ENCODE measurements around the gene SUN3. TPM values are rescaled to one million over a fixed set of nuclear protein-coding genes. Genes with fewer than 3 reads are reported as not detected.

The SUN3 gene, protein sequence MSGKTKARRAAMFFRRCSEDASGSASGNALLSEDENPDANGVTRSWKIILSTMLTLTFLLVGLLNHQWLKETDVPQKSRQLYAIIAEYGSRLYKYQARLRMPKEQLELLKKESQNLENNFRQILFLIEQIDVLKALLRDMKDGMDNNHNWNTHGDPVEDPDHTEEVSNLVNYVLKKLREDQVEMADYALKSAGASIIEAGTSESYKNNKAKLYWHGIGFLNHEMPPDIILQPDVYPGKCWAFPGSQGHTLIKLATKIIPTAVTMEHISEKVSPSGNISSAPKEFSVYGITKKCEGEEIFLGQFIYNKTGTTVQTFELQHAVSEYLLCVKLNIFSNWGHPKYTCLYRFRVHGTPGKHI
- polyA plus RNA-seq (2011; rRNA removed): not detected in 2 replicates
- not detected in 2 replicates for polyA plus RNA-seq (2012; cell fraction: cytosol; rRNA removed)
- not detected in 2 replicates for polyA plus RNA-seq (2012; cell fraction: nucleus; rRNA removed)
- polyA plus RNA-seq (2017; fragmentation: RNase III; extraction: RNeasy Plus Mini Kit Qiagen cat#74134 plus additional on column Dnase treatment): not detected in 3 replicates
- polyA minus RNA-seq (2011; rRNA and poly(A)+ RNA removed): not detected in 2 replicates

DNA sequence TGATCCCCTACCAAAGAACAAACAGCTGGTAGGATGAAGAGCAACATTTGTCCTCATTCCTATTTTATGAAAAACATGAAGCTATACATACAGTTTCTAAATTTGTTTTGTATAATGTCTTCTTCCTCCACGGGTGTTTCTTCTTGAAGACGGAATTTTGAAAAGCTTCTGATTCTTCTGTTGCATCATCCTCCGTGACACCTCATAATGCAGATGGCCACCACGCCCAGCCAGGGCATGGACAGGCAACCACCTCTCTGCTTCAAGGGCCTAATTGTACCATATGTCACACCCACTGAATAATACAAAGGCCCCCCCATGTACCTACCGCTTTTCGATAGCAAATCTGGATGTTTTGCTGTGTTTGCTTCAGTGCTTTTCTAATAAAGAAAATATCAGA lies at the start of gene SUN3:
TSS of gene SUN3 (minus strand) at position 170 of the 400 bp plus-strand sequence. CDS start at position 1, 169 bp downstream.
- no peak within 1 kb of the TSS for H3K4me2 ChIP-seq
- peaks cover 13% of the 10 kb centered on the region for H3K4me1 ChIP-seq
- no peak within 1 kb of the TSS for H3K4me3 ChIP-seq
- 59% methylated on average over 6 of the region's 6 CpGs for WGBS (ENCODE audit: missing lambda C conversion rate)
- FAIRE-seq (no peak), ATAC-seq (no peak), DNase-seq (ENCODE audit: low read depth in 1 of 2, low spot score in 1 of 2) (no peak)
- peaks cover 9% of the 10 kb centered on the region; the same call in 2 of the 3 replicates for H3K9me3 ChIP-seq
- POLR2A ChIA-PET: no interaction called here
- no peak within 1 kb of the TSS for H3K27ac ChIP-seq
- CTCF ChIA-PET: interaction anchor here (0.6 to 0.7 kb wide), 2 partner anchors 19 to 105 kb away, joined by 3 to 4 read pairs; no protein-coding TSS in a partner anchor
- no peak for TF ChIP-seq RAD21 (conservative IDR thresholded peaks at IDR 0.05 in 1 of 2, IDR thresholded peaks at IDR 0.05 in 1 of 2)
- TF ChIP-seq NPAS2 (CRISPR knock-in tag; IDR thresholded peaks at IDR 0.05; ENCODE audit: borderline replicate concordance): no peak
- no peak for TF ChIP-seq TFCP2L1 (CRISPR knock-in tag; IDR thresholded peaks at IDR 0.05)
- no peak for TF ChIP-seq JUNB (IDR thresholded peaks at IDR 0.05)
- no peak for TF ChIP-seq EHMT2 (IDR thresholded peaks at IDR 0.05; ENCODE audit: low read depth)
- TF ChIP-seq, protein P1, sequence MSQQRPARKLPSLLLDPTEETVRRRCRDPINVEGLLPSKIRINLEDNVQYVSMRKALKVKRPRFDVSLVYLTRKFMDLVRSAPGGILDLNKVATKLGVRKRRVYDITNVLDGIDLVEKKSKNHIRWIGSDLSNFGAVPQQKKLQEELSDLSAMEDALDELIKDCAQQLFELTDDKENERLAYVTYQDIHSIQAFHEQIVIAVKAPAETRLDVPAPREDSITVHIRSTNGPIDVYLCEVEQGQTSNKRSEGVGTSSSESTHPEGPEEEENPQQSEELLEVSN (IDR thresholded peaks at IDR 0.05; ENCODE audit: borderline replicate concordance, low read depth): no peak
- no peak for TF ChIP-seq HEYL (CRISPR knock-in tag; IDR thresholded peaks at IDR 0.05)
- no peak for TF ChIP-seq CHD2 (IDR thresholded peaks at IDR 0.05; ENCODE audit: low read length, partially characterized antibody)
- no peak for TF ChIP-seq RCOR1 (IDR thresholded peaks at IDR 0.05; ENCODE audit: low read depth, low read length)
- no peak for TF ChIP-seq FOSB (CRISPR knock-in tag; IDR thresholded peaks at IDR 0.05)
- TF ChIP-seq, protein P2, sequence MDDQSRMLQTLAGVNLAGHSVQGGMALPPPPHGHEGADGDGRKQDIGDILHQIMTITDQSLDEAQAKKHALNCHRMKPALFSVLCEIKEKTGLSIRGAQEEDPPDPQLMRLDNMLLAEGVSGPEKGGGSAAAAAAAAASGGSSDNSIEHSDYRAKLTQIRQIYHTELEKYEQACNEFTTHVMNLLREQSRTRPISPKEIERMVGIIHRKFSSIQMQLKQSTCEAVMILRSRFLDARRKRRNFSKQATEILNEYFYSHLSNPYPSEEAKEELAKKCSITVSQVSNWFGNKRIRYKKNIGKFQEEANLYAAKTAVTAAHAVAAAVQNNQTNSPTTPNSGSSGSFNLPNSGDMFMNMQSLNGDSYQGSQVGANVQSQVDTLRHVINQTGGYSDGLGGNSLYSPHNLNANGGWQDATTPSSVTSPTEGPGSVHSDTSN (IDR thresholded peaks at IDR 0.05): no peak
- TF ChIP-seq PHF8 (IDR thresholded peaks at IDR 0.05; ENCODE audit: borderline replicate concordance, low read depth): no peak
- no peak for TF ChIP-seq FOSL2 (IDR thresholded peaks at IDR 0.05)
- TF ChIP-seq FOSL2 (CRISPR knock-in tag; IDR thresholded peaks at IDR 0.05): no peak
- TF ChIP-seq FOXS1 (CRISPR knock-in tag; IDR thresholded peaks at IDR 0.05): no peak
- TF ChIP-seq MAFK (IDR thresholded peaks at IDR 0.05; ENCODE audit: partially characterized antibody): no peak
- TF ChIP-seq RFX5 (IDR thresholded peaks at IDR 0.05): no peak
- no peak for TF ChIP-seq ZNF302 (CRISPR knock-in tag; IDR thresholded peaks at IDR 0.05)
- TF ChIP-seq HDAC2 (IDR thresholded peaks at IDR 0.05): no peak
- TF ChIP-seq, protein P3, sequence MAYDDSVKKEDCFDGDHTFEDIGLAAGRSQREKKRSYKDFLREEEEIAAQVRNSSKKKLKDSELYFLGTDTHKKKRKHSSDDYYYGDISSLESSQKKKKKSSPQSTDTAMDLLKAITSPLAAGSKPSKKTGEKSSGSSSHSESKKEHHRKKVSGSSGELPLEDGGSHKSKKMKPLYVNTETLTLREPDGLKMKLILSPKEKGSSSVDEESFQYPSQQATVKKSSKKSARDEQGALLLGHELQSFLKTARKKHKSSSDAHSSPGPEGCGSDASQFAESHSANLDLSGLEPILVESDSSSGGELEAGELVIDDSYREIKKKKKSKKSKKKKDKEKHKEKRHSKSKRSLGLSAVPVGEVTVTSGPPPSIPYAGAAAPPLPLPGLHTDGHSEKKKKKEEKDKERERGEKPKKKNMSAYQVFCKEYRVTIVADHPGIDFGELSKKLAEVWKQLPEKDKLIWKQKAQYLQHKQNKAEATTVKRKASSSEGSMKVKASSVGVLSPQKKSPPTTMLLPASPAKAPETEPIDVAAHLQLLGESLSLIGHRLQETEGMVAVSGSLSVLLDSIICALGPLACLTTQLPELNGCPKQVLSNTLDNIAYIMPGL (CRISPR knock-in tag; IDR thresholded peaks at IDR 0.05; ENCODE audit: borderline replicate concordance): no peak

DNA sequence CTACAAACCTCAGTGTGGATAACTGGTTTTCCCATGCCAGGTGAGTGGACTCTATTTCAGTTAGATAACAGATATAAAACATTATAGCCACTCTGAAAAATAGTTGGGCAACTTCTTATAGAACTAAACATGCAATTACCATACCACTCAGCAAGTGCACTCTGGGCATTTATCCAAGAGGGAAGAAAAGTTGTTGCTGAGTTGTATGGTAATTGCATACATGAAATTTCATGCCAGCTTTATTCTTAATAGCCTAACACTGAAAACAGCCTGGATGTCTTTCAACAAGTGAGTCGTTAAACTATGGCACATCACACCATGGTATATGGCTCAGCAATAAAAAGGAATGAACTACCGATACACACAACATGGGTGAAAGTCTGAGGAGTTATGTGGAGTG lies 49.6 kb upstream of the SUN3 start:
- ChIA-PET POLR2A (no interaction called here), CTCF (interaction anchor here (1.4 to 1.7 kb wide), 3 partner anchors 16 to 87 kb away, joined by 4 to 5 read pairs (median 5); no protein-coding TSS in a partner anchor)
- peaks cover 9% of the 10 kb centered on the region for H3K4me1 ChIP-seq
- ATAC-seq: no peak
- TF ChIP-seq NPAS2 (CRISPR knock-in tag; IDR thresholded peaks at IDR 0.05; ENCODE audit: borderline replicate concordance) (no peak), SMC3 (IDR thresholded peaks at IDR 0.05) (no peak), EHMT2 (IDR thresholded peaks at IDR 0.05; ENCODE audit: low read depth) (no peak), HOXB5 (CRISPR knock-in tag; IDR thresholded peaks at IDR 0.05) (no peak)
- TF ChIP-seq, protein P4, sequence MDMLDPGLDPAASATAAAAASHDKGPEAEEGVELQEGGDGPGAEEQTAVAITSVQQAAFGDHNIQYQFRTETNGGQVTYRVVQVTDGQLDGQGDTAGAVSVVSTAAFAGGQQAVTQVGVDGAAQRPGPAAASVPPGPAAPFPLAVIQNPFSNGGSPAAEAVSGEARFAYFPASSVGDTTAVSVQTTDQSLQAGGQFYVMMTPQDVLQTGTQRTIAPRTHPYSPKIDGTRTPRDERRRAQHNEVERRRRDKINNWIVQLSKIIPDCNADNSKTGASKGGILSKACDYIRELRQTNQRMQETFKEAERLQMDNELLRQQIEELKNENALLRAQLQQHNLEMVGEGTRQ (IDR thresholded peaks at IDR 0.05): no peak
- WGBS (ENCODE audit: missing lambda C conversion rate): 67% methylated on average over 2 of the region's 2 CpGs
- no peak overlapping the region for H3K27ac ChIP-seq
- H3K9me3 ChIP-seq: no peaks in the 10 kb centered on the region
- FAIRE-seq: no peak
- H3K4me2 ChIP-seq: no peak overlapping the region
- H3K4me3 ChIP-seq: no peak overlapping the region
- DNase-seq (ENCODE audit: low read depth in 1 of 2, low spot score in 1 of 2): no peak

Measured in A549 (cell line).